NCI-H1417 treated with DMSO at 0.1 percent for 48 hours (cell line): ENCODE results near the gene STAT3.
"Not testable (repeated sequence)": the region's sequence is repeated elsewhere in the genome, so short reads cannot be mapped to it uniquely, and the experiment has no call there.

Source experiments
- DNase-seq: peaks from one replicate; lab custom pipeline; 2025; lab: John Stamatoyannopoulos, UW

STAT3 gene

DNA sequence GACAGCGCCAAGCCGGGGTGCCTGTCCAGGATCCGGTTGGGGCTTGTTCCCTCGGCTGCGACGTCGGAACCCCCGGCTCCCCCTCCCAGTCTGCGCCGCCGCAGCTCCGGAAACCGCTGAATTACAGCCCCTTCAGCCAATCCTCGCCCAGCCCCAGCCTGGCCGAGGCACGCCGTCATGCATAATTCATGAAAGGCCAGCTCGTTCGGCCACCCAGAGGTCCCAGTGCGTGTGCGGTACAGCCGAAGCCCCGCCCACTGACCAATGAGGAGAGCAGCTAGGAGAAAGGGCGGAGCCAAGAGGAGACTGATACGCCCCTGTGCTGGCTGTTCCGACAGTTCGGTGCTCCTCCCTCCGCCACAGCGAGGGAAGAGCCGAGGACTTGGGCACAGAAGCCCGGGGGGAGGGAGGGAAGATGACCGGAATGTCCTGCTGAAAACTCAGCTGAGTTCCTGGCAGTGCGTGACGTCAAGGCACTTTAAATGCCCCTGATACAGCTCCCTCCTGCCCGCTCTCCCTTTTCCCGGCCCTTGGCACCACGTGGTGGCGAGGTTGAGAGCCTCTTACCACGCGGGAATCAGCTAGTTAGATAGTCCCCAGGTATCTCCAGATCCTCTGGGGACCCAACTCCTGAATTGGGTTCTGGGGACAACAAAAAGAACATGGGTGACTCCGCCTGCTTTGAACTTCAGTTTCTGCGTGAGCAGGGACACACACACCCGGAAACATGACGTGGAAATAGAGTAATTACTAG is at the start of gene STAT3:
Gene STAT3 (minus strand): TSS at position 62 of the 754 bp plus-strand sequence. CDS start 39,926 bp downstream, outside the sequence.
- DNase-seq: peak; percentile 98

DNA sequence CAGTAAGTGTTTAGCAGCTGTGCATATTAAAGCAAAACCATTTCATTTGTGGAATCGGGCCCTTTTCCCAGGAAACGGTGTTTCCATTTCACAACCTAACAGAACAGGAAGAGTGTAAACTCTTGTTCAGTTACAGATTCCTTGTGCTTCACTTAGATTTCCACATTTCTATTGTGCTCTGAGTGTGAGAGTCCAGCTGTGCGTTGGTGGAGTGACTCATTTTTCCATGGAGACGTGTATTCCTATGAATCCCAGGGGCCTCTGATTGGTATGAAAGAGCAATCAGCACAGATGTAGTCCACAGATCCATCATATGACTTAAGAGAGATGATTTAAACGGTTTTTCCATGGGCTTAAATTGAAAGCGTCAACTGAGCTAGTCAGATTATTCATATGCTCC is 48.1 kb upstream of the STAT3 start:
- no peak for DNase-seq

DNA sequence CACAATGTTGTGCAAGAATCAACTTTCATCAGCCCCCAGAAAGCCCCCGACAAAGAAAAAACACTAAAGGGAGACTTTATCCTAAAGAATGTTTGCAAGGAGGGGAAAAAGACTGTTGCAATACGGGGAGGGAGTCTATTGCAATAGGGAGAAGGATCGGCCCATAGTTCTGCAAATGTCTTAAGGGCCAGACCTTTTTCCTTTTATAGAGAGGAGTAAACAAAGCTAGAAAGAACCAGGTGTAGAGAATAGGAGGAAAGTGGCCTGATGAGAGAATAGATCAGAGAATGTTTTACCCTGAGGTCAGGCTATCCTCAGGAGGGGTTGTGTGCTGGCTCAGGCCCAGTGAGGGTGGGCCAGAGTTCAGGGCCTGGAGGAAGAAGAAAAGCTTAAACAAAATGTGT is 43.5 kb upstream of the STAT3 start:
- DNase-seq: no peak

DNA sequence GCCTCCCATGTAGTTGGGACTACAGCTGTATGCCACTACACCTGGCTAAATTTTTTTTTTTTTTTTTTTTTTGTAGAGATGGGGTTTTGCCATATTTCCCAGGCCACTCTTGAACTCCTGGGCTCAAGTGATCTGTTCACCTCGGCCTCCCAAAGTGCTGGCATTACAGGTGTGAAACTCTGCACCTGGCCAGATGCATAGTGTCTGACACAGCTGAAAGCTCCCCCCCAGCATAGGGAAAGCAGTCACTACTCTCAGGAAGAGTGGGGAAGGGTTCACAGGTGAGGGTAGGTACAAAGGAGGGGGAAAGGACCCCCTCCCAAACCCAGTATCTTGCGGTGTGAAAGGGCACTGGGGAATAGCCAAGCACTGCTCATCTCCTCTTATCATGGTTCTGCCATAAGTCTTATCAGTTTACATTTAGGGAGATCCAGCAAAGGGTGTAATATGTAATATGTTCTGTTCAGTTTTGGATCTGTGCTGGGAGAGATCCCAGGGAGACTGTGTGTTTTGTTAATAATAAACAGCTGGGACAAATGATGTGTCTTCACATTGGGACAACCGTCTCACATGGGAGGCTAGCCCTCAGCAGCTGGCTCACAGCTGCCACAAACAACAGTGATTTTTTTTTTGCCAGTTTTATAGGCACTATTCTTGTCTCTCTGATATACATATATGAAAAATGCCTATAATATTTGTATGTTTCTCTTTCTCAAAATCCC is 41.6 kb upstream of the STAT3 start:
- DNase-seq: no peak

DNA sequence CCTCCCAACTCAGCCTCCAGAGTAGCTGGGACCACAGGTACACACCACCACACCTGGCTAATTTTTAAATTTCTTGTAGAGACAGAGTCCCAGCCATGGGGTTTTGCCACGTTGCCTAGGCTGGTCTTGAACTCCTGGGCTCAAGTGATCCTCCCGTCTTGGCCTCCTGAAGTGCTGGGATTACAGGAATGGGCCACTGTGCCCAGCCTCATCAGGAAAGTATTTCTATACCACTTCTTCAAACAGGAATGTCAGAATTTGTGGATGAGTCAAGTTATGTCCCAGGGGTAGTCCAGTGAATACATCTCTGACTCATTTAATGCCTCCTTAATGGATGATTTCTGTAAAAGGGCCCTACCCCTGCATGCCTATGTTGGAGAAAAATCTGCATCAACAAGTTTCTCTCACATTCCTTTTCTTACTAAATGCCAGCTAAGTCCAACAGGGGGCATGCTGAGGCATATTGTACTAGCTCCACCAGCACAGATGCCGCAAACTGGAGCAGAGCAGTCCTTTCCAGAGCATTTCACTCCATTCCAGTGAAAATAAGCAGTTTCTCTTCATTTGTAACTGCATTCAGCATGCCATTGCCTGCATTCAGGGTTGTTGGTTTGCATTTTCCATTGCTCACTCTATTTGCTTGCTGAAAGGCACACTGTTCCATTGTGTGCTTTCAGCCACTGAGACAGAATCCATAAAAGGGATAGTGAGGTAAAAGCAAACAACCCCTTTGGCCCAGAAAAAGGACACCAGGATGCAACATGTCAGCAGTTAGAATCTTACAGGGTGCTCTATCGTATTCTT is 40.1 kb upstream of the STAT3 start:
- no peak for DNase-seq

GRCh38 chr17:42424991-42425610 is 36.9 kb upstream of the STAT3 start:
- no peak for DNase-seq

DNA sequence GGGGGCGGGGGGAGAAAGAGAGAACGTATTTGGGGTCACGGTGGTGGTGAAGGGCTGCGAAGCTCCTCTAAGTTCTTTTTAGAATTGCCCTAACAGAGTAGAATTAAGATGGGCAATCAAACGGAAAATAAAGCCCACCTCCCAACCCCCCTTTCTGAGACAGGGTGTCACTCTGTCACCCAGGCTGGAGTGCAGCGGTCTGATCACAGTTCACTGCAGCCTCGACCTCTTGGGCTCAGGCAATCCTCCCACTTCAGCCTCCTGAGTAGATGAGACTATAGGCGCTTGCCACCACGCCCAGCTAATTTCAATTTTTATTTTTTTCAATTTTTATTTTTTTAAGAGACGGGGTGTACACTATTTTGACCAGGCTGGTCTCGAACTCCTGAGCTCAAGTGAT is 35.5 kb upstream of the STAT3 start:
- DNase-seq: no peak

- DNase-seq: no peak
These were observed 34.9 kb upstream of the STAT3 start, which contains the start of gene CAVIN1 for GRCh38 chr17:42422958-42423712. TSS of gene CAVIN1 (minus strand) at chr17:42423256. CDS start at chr17:42423097, 159 bp downstream.

DNA sequence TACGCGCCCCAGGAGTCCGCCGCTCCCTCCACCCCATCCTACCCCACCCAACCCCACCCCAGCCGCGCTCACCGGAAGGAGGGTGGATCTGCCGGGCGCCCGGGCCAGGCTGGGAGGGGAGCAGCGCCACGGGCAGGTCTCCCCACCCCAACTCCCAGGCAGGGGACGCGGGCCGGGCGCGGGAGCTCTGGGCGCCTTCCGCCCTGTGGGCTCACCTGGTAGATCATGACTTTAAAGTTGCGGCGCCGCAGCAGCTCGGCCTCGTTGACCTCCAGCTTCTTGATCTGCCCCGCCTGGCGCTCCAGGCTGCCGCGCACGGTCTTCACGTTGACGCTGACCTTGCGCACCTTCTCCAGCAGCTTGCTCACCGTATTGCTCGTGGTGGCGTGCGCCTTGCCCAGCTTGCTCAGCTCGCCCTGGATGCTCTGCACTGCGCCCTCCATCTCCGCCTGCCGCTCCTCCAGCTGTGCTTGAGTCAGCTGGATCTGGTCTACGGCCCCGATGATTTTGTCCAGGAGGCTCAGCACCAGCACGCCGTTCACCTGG is 34.2 kb upstream of the STAT3 start:
- no peak for DNase-seq

DNA sequence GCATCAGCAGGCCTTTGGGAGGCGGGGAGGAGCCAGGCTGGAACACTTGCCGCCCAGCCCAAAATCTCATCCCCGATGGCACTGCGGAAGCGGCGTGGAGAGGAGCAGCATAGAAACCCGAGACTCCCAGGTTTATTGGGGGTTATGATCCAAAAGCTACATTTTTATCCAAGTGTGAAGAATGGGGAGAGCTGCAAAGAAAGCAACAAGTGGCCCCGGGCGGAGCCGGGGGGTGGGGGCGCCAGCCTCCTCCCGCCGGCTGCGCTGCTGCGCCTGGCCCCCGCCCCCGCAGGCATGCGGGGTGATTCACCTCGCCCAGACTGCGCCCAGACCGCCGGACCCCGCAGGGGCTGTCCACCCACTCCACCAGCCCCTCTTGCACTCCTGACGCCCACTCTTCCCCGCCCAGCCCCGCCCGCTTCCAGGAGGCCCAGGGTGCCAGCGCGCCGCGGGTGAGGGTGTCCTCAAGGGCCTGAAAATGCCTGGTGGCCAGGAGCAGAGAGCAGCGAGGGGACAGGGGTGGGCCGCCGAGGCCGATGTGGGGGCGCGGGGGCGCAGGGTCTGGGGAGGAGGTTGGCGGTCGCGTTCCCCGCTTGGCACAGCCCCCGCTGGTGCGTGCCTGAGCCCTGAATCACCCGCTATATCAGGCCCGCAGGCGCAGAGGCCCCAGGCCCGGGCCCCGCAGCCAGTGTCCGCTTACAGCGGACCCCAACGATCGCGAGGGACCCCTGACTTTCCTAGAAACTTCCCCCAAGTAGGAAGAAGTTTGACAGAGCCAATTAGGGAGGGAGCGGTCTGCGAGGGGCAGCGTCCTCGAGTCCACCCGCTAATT is 33.5 kb upstream of the STAT3 start:
- no peak for DNase-seq

- no peak for DNase-seq
These were observed 32.9 kb upstream of the STAT3 start for GRCh38 chr17:42421136-42421506.

GRCh38 chr17:42417981-42418380 is 29.7 kb upstream of the STAT3 start:
- not testable (repeated sequence) for DNase-seq

DNA sequence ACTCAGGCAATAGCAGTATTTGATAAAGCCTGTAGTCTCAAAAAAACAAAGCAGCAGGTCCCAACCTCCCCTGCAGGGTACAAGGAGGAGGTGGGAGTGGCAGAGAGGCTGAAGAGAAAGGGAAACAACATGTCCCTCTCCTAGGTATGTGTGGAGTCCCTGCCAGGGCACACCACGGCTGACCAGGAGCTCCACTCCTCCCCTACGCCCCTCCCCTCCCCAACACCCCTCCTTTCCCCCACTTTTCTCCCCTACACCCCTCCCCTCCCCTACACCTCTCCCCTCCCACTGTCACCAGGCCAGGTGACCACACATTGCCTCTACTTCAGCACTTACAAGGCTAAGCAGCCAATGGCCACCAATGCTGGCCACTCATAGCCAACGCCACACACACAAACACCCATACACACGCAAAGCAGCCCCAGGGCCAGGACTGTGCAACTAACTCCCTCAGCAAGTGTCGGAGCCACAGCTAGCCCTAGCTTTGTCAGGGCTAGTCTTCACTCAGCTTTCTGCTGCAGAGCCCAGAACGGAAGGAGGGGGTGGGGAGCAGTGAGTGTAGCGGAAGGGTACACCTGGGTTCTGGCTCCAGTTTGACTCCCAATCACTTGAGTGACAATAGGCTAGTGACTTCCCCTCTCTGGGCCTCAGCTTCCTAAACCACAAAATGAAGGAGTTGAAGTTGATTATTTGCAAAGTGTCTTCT is 26.6 kb upstream of the STAT3 start:
- DNase-seq: no peak

- DNase-seq: no peak
These were observed 25.3 kb upstream of the STAT3 start for GRCh38 chr17:42413464-42414040.

- DNase-seq: no peak
These were observed 23.9 kb upstream of the STAT3 start for GRCh38 chr17:42411905-42412679.

- no peak for DNase-seq
These were observed 23.1 kb upstream of the STAT3 start for GRCh38 chr17:42411361-42411760.

DNA sequence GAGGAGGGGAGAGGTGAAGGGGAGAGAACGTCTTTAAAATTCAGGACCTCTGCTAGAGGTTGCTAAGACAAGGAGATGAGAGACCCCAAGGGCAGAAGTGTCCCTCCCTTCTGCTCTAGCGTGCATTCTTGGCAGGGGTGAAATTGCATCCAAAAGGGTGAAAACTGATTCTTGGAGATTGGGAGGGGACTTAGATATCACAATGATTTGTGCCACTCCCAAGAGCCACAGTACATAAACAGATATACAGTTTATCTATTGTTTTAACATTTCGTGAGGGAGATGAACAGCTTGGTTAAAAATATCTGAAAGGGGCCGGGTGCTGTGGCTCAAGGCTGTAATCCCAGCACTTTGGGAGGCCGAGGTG is 22.1 kb upstream of the STAT3 start:
- no peak for DNase-seq

- no peak for DNase-seq
These were observed 21.5 kb upstream of the STAT3 start for GRCh38 chr17:42409523-42410318.
